SU-DHL-6 (cell line): ENCODE data around the gene SLC44A5.
"Not testable (repeated sequence)": the region's sequence is repeated elsewhere in the genome, so short reads cannot be mapped to it uniquely, and the experiment has no call there.

Experiments
- H2AFZ ChIP-seq: fragments of 200-600 bp; sonication (generic); 2 replicates; pipeline ENCODE4 v1.6.1; 2014; ENCODE audit warnings: low read depth, mild to moderate bottlenecking, moderate library complexity, mixed read lengths, antibody characterized with exemption, low read length; ENCODE audit not compliant: severe bottlenecking
- H3F3A ChIP-seq: fragments of 200-600 bp; shearing (Covaris generic); 2 replicates; pipeline ENCODE4 v1.6.0; 2016; ENCODE audit warnings: antibody characterized with exemption, mild to moderate bottlenecking; ENCODE audit not compliant: insufficient read depth
- H3K27ac ChIP-seq: fragments of 200-600 bp; sonication (generic); 2 replicates; pipeline ENCODE4 v1.5.1; 2016; ENCODE audit warnings: low read depth, mild to moderate bottlenecking, low read length, moderate library complexity, mixed read lengths
- H3K27me3 ChIP-seq: fragments of 200-600 bp; sonication (generic), shearing (Covaris generic); 2 replicates; pipeline ENCODE4 v1.6.0; 2014; ENCODE audit warnings: mild to moderate bottlenecking, low read length
- H3K36me3 ChIP-seq: fragments of 200-600 bp; sonication (generic); 2 replicates; pipeline ENCODE4 v1.6.1; 2014; ENCODE audit warnings: mild to moderate bottlenecking, low read length, mixed read lengths
- H3K4me2 ChIP-seq: fragments of 300-600, 200-600 bp; shearing (Covaris generic), sonication (generic); 2 replicates; pipeline ENCODE4 v1.6.0; 2014; ENCODE audit warnings: low read length, low read depth, mild to moderate bottlenecking; ENCODE audit not compliant: poor library complexity, severe bottlenecking
- H3K4me3 ChIP-seq: fragments of 200-600 bp; sonication (generic); 2 replicates; pipeline ENCODE4 v1.5.1; 2014; ENCODE audit warnings: antibody characterized with exemption, low read length, mild to moderate bottlenecking, mixed read lengths; ENCODE audit not compliant: insufficient read depth, poor library complexity, severe bottlenecking
- H3K79me2 ChIP-seq: fragments of 200-600 bp; sonication (generic); 2 replicates; pipeline ENCODE4 v1.6.1; 2014; ENCODE audit warnings: mild to moderate bottlenecking, low read length, moderate library complexity; ENCODE audit not compliant: insufficient read depth
- H3K9ac ChIP-seq: fragments of 200-600 bp; sonication (generic); 2 replicates; pipeline ENCODE4 v1.7.0; 2014; ENCODE audit warnings: mild to moderate bottlenecking, low read length
- H3K9me2 ChIP-seq: fragments of 200-600 bp; sonication (generic); replicated peaks from 2 replicates; pipeline ENCODE4 v1.6.1; 2014; ENCODE audit warnings: low read length; ENCODE audit not compliant: insufficient read depth
- H3K9me3 ChIP-seq: fragments of 200-600 bp; sonication (generic); 2 replicates; pipeline ENCODE4 v1.6.1; 2014; ENCODE audit warnings: low read length, mixed read lengths; ENCODE audit not compliant: insufficient read depth
- H4K20me1 ChIP-seq: fragments of 200-600 bp; sonication (generic); 2 replicates; pipeline ENCODE4 v1.6.1; 2014; ENCODE audit warnings: low read depth, mild to moderate bottlenecking, antibody characterized with exemption, low read length, moderate library complexity, mixed read lengths
- EZH2phosphoT487 ChIP-seq: fragments of 200-600 bp; sonication (generic), shearing (Covaris generic); conservative IDR thresholded peaks from 2 replicates; pipeline ENCODE4 v1.6.1; 2018; ENCODE audit warnings: mild to moderate bottlenecking, antibody characterized with exemption, low read length, moderate library complexity, mixed read lengths
- TF ChIP-seq, protein P1 (sequence below): fragments of 200-600 bp; sonication (generic); IDR thresholded peaks from one replicate; pipeline ENCODE4 v1.5.1; 2017; ENCODE audit warnings: antibody characterized with exemption, mild to moderate bottlenecking, low read length, moderate library complexity; ENCODE audit not compliant: insufficient read depth, poor library complexity, severe bottlenecking

SLC44A5 gene

DNA sequence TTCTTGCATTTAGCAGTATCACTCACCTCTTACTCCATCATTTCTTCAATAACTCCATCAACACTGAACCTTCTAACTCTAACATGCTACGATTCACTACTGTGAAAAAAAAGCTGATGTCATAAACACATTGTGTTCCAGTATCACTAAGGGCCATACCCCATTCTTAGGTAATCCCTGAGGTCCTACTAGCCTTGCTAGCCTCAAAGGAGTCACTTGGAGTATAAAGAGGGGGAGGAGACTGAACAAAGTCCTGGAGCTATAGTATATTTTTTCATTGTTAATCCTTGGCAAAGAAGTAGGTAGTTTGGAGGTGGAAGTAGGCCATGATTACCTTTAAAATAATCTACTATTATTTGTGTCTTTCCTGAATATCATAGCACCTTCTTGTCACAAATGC lies at the start of gene SLC44A5:
TSS of gene SLC44A5 (minus strand) at position 101 of the 400 bp plus-strand sequence. CDS start 69,667 bp downstream, outside the sequence.
- Histone ChIP-seq H3F3A (no peaks in the 10 kb centered on the region), H2AFZ (no peak within 1 kb of the TSS), H4K20me1 (no peaks in the 10 kb centered on the region), H3K4me2 (no peak within 1 kb of the TSS), H3K79me2 (no peaks in the 10 kb centered on the region), H3K9ac (no peak within 1 kb of the TSS), H3K9me3 (no peaks in the 10 kb centered on the region), H3K27ac (no peak within 1 kb of the TSS), H3K4me3 (no peak within 1 kb of the TSS), H3K9me2 (no peaks in the 10 kb centered on the region), H3K36me3 (no peaks in the 10 kb centered on the region), H3K27me3 (no peaks in the 10 kb centered on the region)
- TF ChIP-seq, protein P1, sequence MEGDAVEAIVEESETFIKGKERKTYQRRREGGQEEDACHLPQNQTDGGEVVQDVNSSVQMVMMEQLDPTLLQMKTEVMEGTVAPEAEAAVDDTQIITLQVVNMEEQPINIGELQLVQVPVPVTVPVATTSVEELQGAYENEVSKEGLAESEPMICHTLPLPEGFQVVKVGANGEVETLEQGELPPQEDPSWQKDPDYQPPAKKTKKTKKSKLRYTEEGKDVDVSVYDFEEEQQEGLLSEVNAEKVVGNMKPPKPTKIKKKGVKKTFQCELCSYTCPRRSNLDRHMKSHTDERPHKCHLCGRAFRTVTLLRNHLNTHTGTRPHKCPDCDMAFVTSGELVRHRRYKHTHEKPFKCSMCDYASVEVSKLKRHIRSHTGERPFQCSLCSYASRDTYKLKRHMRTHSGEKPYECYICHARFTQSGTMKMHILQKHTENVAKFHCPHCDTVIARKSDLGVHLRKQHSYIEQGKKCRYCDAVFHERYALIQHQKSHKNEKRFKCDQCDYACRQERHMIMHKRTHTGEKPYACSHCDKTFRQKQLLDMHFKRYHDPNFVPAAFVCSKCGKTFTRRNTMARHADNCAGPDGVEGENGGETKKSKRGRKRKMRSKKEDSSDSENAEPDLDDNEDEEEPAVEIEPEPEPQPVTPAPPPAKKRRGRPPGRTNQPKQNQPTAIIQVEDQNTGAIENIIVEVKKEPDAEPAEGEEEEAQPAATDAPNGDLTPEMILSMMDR, result no peak
- no peak for TF ChIP-seq EZH2phosphoT487

DNA sequence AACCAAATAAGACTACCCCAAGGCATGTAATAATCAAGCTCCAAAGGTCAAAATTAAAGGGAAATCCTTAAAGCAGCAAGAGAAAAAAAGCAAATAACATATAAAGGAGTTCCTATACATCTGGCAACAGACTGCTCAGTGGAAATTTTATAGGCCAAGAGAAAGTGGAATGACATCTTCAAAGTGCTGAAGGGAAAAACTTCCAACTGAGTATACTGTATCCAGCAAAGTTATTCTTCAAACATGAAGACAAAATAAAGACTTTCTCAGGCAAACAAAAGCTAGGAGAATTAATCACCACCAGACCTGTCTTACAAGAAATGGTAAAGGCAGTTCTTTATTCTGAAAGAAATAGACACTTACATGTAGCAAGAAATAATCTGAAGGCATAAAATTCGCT lies 45.0 kb upstream of the SLC44A5 start:
- Histone ChIP-seq H3K27ac (no peak overlapping the region), H3K27me3 (no peaks in the 10 kb centered on the region), H3K36me3 (no peaks in the 10 kb centered on the region), H3K9me3 (no peaks in the 10 kb centered on the region), H3F3A (no peaks in the 10 kb centered on the region), H3K9ac (no peak overlapping the region), H3K79me2 (no peaks in the 10 kb centered on the region), H3K9me2 (no peaks in the 10 kb centered on the region), H2AFZ (no peak overlapping the region), H4K20me1 (no peaks in the 10 kb centered on the region), H3K4me3 (no peak overlapping the region), H3K4me2 (no peak overlapping the region)
- TF ChIP-seq, protein P1, result no peak
- no peak for TF ChIP-seq EZH2phosphoT487

DNA sequence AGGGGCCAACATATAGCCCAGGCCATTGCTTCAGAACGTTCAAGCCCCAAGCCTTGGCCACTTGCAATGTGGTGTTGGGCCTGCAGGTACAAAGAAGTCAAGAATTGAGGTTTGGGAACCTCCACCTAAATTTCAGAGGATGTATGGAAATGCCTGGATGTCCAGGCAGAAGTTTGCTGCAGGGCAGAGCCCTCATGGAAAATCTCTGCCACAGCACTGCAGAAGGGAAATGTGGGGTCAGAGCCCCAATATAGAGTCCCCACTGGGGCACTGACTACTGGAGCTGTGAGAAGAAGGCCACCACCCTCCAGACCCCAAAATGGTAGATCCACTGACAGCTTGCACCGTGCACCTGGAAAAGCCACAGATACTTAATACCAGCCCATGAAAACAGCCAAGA lies 36.3 kb upstream of the SLC44A5 start:
- H3K9me2 ChIP-seq, H2AFZ ChIP-seq, H3K27ac ChIP-seq, H3K27me3 ChIP-seq, H3K4me3 ChIP-seq, H3K4me2 ChIP-seq, H3F3A ChIP-seq, H3K36me3 ChIP-seq, H3K9me3 ChIP-seq, H3K9ac ChIP-seq, H4K20me1 ChIP-seq, H3K79me2 ChIP-seq: not testable (repeated sequence)

DNA sequence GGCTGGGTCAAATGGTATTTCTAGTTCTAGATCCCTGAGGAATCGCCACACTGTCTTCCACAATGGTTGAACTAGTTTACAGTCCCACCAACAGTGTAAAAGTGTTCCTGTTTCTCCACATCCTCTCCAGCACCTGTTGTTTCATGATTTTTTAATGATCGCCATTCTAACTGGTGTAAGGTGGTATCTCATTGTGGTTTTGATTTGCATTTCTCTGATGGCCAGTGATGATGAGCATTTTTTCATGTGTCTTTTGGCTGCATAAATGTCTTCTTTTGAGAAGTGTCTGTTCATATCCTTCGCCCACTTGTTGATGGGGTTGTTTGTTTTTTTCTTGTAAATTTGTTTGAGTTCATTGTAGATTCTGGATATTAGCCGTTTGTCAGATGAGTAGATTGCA lies 34.2 kb upstream of the SLC44A5 start:
- H3K79me2 ChIP-seq, H3K9ac ChIP-seq, H3K9me3 ChIP-seq, H4K20me1 ChIP-seq, H3K27me3 ChIP-seq, H2AFZ ChIP-seq, H3K9me2 ChIP-seq, H3F3A ChIP-seq, H3K4me2 ChIP-seq, H3K36me3 ChIP-seq, H3K27ac ChIP-seq, H3K4me3 ChIP-seq: not testable (repeated sequence)
